Activated CD4-positive, alpha-beta memory T cell treated with anti-CD3 and anti-CD28 coated beads for 36 hours (primary cell): ENCODE results near the gene KIR2DL3. TPM values are rescaled to one million over a fixed set of nuclear protein-coding genes. Genes with fewer than 3 reads are reported as not detected.
"Not testable (repeated sequence)": the region's sequence is repeated elsewhere in the genome, so short reads cannot be mapped to it uniquely, and the experiment has no call there.

Experiments
- CTCF ChIA-PET: fragments of 350-600 bp; sonication (Branson Sonifier 250); formaldehyde crosslinking; loops from one replicate; lab custom pipeline; 2021; ENCODE audit warnings: antibody characterized with exemption, inconsistent platforms; lab: Charles Lee
- POLR2A ChIA-PET: fragments of 350-600 bp; sonication (Branson Sonifier 250); formaldehyde crosslinking; loops from one replicate; lab custom pipeline; 2021; ENCODE audit warnings: antibody characterized with exemption; lab: Charles Lee
- DNase-seq: peaks from one replicate; pipeline ENCODE4 v3.0.0-alpha.2; 2020
- H3K27ac Mint-ChIP-seq: one replicate; pipeline ENCODE4 v1.8.0; 2021; ENCODE audit warnings: mixed read lengths
- H3K27me3 Mint-ChIP-seq: one replicate; pipeline ENCODE4 v1.8.0; 2021; ENCODE audit warnings: mixed read lengths
- H3K36me3 Mint-ChIP-seq: one replicate; pipeline ENCODE4 v1.8.0; 2021; ENCODE audit warnings: mixed read lengths
- H3K4me1 Mint-ChIP-seq: one replicate; pipeline ENCODE4 v1.8.0; 2021; ENCODE audit warnings: low read depth, mixed read lengths
- H3K4me3 Mint-ChIP-seq: one replicate; pipeline ENCODE4 v1.8.0; 2021; ENCODE audit warnings: mild to moderate bottlenecking, mixed read lengths
- H3K9me3 Mint-ChIP-seq: one replicate; pipeline ENCODE4 v1.8.0; 2021; ENCODE audit warnings: mixed read lengths
- intact Hi-C: fragments of 100-400 bp; cut with micrococcal nuclease; formaldehyde crosslinking; loops from one replicate; pipeline ENCODE4 v1.15.1; 2023
- total RNA-seq, 2 experiments: library from RNA; stranded (reverse); gene quantifications; one replicate each; pipeline ENCODE4 v1.2.3, GENCODE V29; 2021

The KIR2DL3 gene
- total RNA-seq = not detected

GRCh38 chr19:54738306-54738705, at the start of gene KIR2DL3:
Gene KIR2DL3, plus strand, starts transcription at chr19:54738513. Its CDS starts 33 bp downstream, at chr19:54738546.
- H3K27ac Mint-ChIP-seq, H3K4me1 Mint-ChIP-seq, DNase-seq: not testable (repeated sequence)

DNA sequence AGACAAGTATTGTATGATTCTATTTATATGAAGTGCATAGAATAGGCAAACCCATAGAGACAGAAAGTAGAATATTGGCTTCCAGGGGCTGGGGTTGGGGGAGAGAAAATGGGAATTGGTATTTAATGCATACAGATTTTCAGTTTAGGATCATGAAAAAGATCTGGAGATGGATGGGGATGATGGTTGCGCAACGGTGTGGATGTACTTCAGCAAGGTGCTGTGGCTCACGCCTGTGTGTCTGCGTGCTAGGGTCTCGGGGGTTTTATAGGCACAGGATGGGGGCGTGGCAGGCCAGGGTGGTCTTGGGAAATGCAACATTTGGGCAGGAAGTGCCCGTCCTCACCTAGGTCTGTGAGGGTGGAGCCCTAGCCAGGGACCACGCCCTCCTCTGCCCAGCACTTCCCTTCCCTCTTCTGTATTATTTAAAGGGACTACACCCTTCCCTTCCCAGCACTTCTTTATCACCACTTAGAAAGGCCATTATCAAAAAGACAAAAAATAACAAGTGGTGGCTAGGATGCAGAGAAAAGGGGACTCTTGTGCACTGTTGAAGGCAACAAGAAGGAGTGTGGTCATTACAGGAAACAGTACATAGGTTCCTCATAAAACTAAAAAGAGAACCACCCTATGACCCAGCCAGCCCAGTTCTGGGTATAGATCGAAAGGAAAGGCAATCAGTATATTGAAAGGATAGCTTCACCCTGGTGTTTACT, 46.6 kb upstream of the KIR2DL3 start:
- Mint-ChIP-seq H3K27me3 (peaks cover 14% of the 10 kb centered on the region), H3K9me3 (no peaks in the 10 kb centered on the region), H3K36me3 (no peaks in the 10 kb centered on the region), H3K4me1 (no peaks in the 10 kb centered on the region), H3K27ac (no peak overlapping the region), H3K4me3 (no peak overlapping the region)
- ChIA-PET POLR2A (no interaction called here), CTCF (no interaction called here)
- DNase-seq = no peak
- intact Hi-C loops = no loop called here

More at GRCh38 chr19:54738306-54738705, at the start of gene KIR2DL3:
- H3K36me3 Mint-ChIP-seq, H3K4me3 Mint-ChIP-seq, POLR2A ChIA-PET, H3K27me3 Mint-ChIP-seq, H3K9me3 Mint-ChIP-seq, CTCF ChIA-PET, intact Hi-C loops: not testable (repeated sequence)

- Mint-ChIP-seq H3K9me3 (no peaks in the 10 kb centered on the region), H3K36me3 (no peaks in the 10 kb centered on the region), H3K27me3 (peaks cover 14% of the 10 kb centered on the region), H3K27ac (no peak overlapping the region), H3K4me3 (no peak overlapping the region), H3K4me1 (no peaks in the 10 kb centered on the region)
- no peak for DNase-seq
- intact Hi-C loops = no loop called here
- POLR2A ChIA-PET = no interaction called here
- CTCF ChIA-PET = no interaction called here
Measured at GRCh38 chr19:54692298-54692615, 46.1 kb upstream of the KIR2DL3 start.

DNA sequence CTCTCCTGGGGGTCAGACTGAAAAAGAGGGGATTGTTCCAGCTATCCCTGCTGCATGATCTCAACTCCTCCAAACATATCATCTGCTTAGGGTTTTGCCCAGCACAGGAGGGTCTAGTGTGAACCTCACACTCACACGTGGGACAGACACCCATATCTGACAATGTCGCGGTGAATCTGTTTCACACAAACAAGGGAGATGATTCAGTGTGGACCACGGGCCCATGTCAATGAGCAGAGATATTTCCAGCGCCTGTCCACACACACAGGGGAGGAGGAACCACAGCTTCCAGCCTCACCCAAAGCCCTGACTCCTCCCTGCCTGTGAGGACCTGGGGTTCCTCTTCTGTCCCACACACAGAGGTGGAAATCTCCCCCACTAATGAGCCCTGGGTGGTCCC, 43.7 kb upstream of the KIR2DL3 start:
- intact Hi-C loops = no loop called here
- no peak overlapping the region for H3K4me3 Mint-ChIP-seq
- no peaks in the 10 kb centered on the region for H3K36me3 Mint-ChIP-seq
- no peaks in the 10 kb centered on the region for H3K4me1 Mint-ChIP-seq
- POLR2A ChIA-PET = no interaction called here
- DNase-seq = no peak
- H3K27ac Mint-ChIP-seq = no peak overlapping the region
- CTCF ChIA-PET = no interaction called here
- no peaks in the 10 kb centered on the region for H3K9me3 Mint-ChIP-seq
- H3K27me3 Mint-ChIP-seq = peaks cover 21% of the 10 kb centered on the region

DNA sequence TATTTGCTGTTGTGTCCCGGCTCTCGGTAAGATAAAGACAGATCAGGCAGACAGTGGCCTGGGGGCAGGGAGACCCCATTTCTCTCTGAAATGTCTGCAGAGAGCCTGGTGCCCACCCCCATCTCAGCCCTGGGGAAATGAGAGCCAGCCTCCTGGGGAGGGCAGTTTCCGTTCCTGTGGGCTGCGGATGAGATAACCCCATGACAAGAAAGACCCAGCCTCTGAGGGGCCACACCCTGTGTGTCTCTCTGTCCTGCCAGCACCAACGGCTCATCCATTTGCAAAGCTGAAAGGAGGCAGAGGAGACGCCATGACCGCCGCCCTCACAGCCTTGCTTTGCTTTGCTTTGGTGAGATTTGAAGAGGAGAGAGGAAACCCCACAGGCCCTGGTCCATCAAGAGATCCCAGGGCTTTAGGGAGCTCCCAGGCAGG, 42.2 kb upstream of the KIR2DL3 start:
- CTCF ChIA-PET = no interaction called here
- Mint-ChIP-seq H3K27ac (no peak overlapping the region), H3K4me1 (no peaks in the 10 kb centered on the region), H3K36me3 (no peaks in the 10 kb centered on the region), H3K4me3 (no peak overlapping the region), H3K9me3 (no peaks in the 10 kb centered on the region), H3K27me3 (peaks cover 22% of the 10 kb centered on the region)
- intact Hi-C loops = no loop called here
- DNase-seq = no peak
- POLR2A ChIA-PET = no interaction called here

GRCh38 chr19:54696766-54697165, 41.5 kb upstream of the KIR2DL3 start:
- H3K9me3 Mint-ChIP-seq = no peaks in the 10 kb centered on the region
- H3K36me3 Mint-ChIP-seq = no peaks in the 10 kb centered on the region
- POLR2A ChIA-PET = no interaction called here
- no peaks in the 10 kb centered on the region for H3K4me1 Mint-ChIP-seq
- DNase-seq = no peak
- H3K4me3 Mint-ChIP-seq = no peak overlapping the region
- H3K27me3 Mint-ChIP-seq = peaks cover 18% of the 10 kb centered on the region
- H3K27ac Mint-ChIP-seq = no peak overlapping the region
- intact Hi-C loops = no loop called here
- CTCF ChIA-PET = no interaction called here

- H3K9me3 Mint-ChIP-seq, H3K36me3 Mint-ChIP-seq, H3K27ac Mint-ChIP-seq, H3K4me1 Mint-ChIP-seq, POLR2A ChIA-PET, intact Hi-C loops, DNase-seq, H3K4me3 Mint-ChIP-seq, CTCF ChIA-PET: not testable (repeated sequence)
- H3K27me3 Mint-ChIP-seq = peaks cover 16% of the 10 kb centered on the region
Measured at GRCh38 chr19:54697716-54698115, 40.6 kb upstream of the KIR2DL3 start.

DNA sequence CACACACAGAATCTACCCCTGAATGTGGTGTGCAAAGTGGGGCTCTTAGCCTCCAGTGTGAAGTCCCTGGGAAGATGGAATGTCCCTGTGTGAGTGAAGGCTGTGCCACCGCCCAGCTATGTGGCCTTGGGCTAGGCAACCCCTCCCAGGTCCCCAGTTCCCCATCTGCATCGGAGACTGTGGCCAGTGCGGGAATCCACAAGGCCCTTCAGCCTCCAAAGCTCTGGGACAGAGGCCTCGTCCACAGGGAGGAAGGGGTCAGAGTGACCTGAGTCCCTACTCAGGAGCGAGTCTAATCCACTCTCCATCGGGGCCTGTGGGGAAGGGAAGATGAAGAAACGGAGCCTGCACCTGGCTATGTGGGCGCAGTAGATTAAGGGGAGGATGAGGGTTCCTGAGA, 33.4 kb upstream of the KIR2DL3 start:
- ChIA-PET POLR2A (no interaction called here), CTCF (no interaction called here)
- Mint-ChIP-seq H3K36me3 (no peaks in the 10 kb centered on the region), H3K27ac (no peak overlapping the region), H3K4me3 (no peak overlapping the region), H3K9me3 (no peaks in the 10 kb centered on the region), H3K27me3 (peaks cover 7% of the 10 kb centered on the region), H3K4me1 (no peaks in the 10 kb centered on the region)
- intact Hi-C loops = no loop called here
- DNase-seq = no peak

DNA sequence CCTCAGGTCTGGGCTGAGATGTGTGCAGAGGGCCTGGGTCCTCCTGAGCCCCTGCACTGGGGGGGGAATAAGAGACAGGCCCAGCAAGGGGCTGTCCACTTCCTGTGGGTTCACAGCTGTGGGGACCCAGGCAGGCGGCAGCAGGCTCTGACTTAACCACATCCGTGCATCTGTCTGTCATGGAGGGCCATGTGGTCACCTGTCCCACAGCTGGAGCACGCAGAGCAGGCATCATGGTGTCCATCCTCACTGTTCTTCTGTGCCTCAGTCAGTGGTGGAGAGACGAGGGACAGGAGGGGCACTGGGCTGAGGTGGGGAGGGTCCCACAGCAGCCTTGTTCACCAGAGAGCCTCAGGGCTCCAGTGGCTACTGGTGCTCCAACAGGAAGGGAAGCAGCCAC, 30.4 kb upstream of the KIR2DL3 start:
- Mint-ChIP-seq H3K4me3 (no peak overlapping the region), H3K4me1 (no peaks in the 10 kb centered on the region), H3K27me3 (peaks cover 1% of the 10 kb centered on the region), H3K36me3 (no peaks in the 10 kb centered on the region), H3K9me3 (no peaks in the 10 kb centered on the region), H3K27ac (no peak overlapping the region)
- intact Hi-C loops = no loop called here
- ChIA-PET POLR2A (no interaction called here), CTCF (interaction anchor here (0.5 kb wide), 1 partner anchor 508 kb away, joined by 3 read pairs; no protein-coding TSS in a partner anchor)
- no peak for DNase-seq

DNA sequence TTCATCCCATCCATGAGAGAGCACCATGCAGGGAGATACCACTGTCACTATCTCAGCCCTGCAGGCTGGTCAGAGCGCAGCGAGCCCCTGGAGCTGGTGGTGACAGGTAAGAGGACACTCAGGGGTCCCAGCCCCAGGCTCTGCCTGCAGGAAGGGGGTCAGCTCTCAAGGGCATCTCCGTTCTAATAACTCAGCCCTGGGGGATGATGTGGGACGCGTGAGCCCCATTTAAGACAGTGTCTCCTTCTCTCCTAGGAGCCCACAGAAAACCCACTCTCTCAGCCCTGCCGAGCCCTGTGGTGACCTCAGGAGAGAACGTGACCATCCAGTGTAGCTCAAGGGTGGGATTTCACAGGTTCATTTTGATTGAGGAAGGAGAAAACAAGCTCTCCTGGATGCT, 29.5 kb upstream of the KIR2DL3 start:
- no peak overlapping the region for H3K4me3 Mint-ChIP-seq
- POLR2A ChIA-PET = no interaction called here

DNA sequence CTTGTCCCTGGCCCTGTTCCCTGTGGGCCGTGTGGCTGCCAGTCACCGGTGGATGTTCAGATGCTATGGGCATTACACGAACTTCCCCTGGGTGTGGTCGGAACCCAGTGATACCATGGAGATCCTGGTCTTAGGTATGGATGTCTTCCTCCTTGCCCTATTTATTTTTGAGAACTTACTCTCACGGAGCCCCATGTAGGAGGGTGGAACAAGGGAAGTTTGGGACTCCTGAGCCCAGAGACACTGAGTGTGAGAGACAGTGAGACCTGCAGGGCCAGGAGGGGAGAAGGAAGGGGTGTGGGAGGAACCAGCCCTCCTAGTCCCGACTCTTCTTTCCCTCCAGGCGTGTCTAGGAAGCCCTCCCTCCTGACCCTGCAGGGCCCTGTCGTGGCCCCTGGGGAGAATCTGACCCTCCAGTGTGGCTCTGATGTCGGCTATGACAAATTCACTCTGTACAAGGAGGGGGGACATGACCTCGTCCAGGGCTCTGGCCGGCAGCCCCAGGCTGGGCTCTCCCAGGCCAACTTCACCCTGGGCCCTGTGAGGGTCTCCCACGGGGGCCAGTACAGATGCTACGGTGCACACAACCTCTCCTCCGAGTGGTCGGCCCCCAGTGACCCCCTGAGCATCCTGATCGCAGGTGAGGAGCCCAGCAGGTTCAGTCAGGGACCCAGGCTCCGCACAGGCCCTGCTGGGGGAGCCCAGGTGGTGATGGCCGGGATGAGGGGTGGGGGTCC, 28.9 kb upstream of the KIR2DL3 start:
- Mint-ChIP-seq H3K27me3 (peaks cover 7% of the 10 kb centered on the region), H3K4me1 (no peaks in the 10 kb centered on the region), H3K36me3 (no peaks in the 10 kb centered on the region), H3K4me3 (no peak overlapping the region), H3K27ac (no peak overlapping the region), H3K9me3 (no peaks in the 10 kb centered on the region)
- intact Hi-C loops = no loop called here
- POLR2A ChIA-PET = no interaction called here
- CTCF ChIA-PET = no interaction called here
- no peak for DNase-seq

More for the DNA sequence above, 29.5 kb upstream of the KIR2DL3 start:
- CTCF ChIA-PET = no interaction called here
- H3K27me3 Mint-ChIP-seq = peaks cover 6% of the 10 kb centered on the region
- no peaks in the 10 kb centered on the region for H3K4me1 Mint-ChIP-seq
- H3K27ac Mint-ChIP-seq = no peak overlapping the region
- H3K36me3 Mint-ChIP-seq = no peaks in the 10 kb centered on the region
- intact Hi-C loops = no loop called here
- no peaks in the 10 kb centered on the region for H3K9me3 Mint-ChIP-seq
- no peak for DNase-seq

- H3K27ac Mint-ChIP-seq, H3K4me1 Mint-ChIP-seq, H3K36me3 Mint-ChIP-seq, H3K9me3 Mint-ChIP-seq, POLR2A ChIA-PET, H3K4me3 Mint-ChIP-seq, CTCF ChIA-PET, H3K27me3 Mint-ChIP-seq, DNase-seq, intact Hi-C loops: not testable (repeated sequence)
Measured at GRCh38 chr19:54709956-54710355, 28.4 kb upstream of the KIR2DL3 start.

GRCh38 chr19:54724142-54724541, 14.2 kb upstream of the KIR2DL3 start, which contains the start of gene KIR3DL3:
Gene KIR3DL3, plus strand, starts transcription at chr19:54724442. Its CDS starts 55 bp downstream, at chr19:54724497.
- no peaks in the 10 kb centered on the region for H3K4me1 Mint-ChIP-seq
- no peaks in the 10 kb centered on the region for H3K36me3 Mint-ChIP-seq
- DNase-seq = no peak
- H3K27me3 Mint-ChIP-seq = no peaks in the 10 kb centered on the region
- no peak within 1 kb of the TSS for H3K4me3 Mint-ChIP-seq
- POLR2A ChIA-PET = no interaction called here
- intact Hi-C loops = no loop called here
- H3K27ac Mint-ChIP-seq = no peak within 1 kb of the TSS
- peaks cover 24% of the 10 kb centered on the region for H3K9me3 Mint-ChIP-seq
- CTCF ChIA-PET = no interaction called here
